ENCODE data around the gene CEP83. TPM values are rescaled to one million over a fixed set of nuclear protein-coding genes. Genes with fewer than 3 reads are reported as not detected.
"Not testable (repeated sequence)": the region's sequence is repeated elsewhere in the genome, so short reads cannot be mapped to it uniquely, and the experiment has no call there.

CEP83 gene
- polyA plus RNA-seq, 1 donor from 2014 or later: 19.5 TPM

- H3F3A ChIP-seq (ENCODE audit: insufficient read depth, low read length, poor library complexity, severe bottlenecking): peaks cover 4% of the 10 kb centered on the region
- peaks cover 6% of the 10 kb centered on the region for H3K79me2 ChIP-seq (replicated peaks; ENCODE audit: insufficient read depth, low read length)
- H3K9me3 ChIP-seq (ENCODE audit: low read length): no peaks in the 10 kb centered on the region
- H4K20me1 ChIP-seq (ENCODE audit: insufficient read depth): no peaks in the 10 kb centered on the region
- peak overlapping the region; percentile 80 for H3K9ac ChIP-seq (ENCODE audit: low read length)
- no peak for TF ChIP-seq POLR2AphosphoS5 (IDR thresholded peaks at IDR 0.05)
- no peak for TF ChIP-seq MXI1 (conservative IDR thresholded peaks at IDR 0.05; ENCODE audit: poor library complexity, severe bottlenecking)
- TF ChIP-seq RAD21 (conservative IDR thresholded peaks at IDR 0.05): no peak
- no peak for TF ChIP-seq SMC3 (conservative IDR thresholded peaks at IDR 0.05; ENCODE audit: poor library complexity)
- no peak for TF ChIP-seq REST (IDR thresholded peaks at IDR 0.05; ENCODE audit: borderline replicate concordance)
- TF ChIP-seq EZH2 (IDR thresholded peaks at IDR 0.05; ENCODE audit: borderline replicate concordance, insufficient read depth, low read length, poor library complexity, severe bottlenecking): no peak
- TF ChIP-seq CTCF (IDR thresholded peaks at IDR 0.05; ENCODE audit: poor library complexity, severe bottlenecking): no peak
- no peak for TF ChIP-seq EP300 (conservative IDR thresholded peaks at IDR 0.05; ENCODE audit: poor library complexity, severe bottlenecking)
- TF ChIP-seq TAF1 (IDR thresholded peaks at IDR 0.05; ENCODE audit: low read depth): no peak
- no peaks in the 10 kb centered on the region for H3K9me2 ChIP-seq (ENCODE audit: insufficient read depth, low read length)
- H3K4me2 ChIP-seq (ENCODE audit: low read length): peak overlapping the region; percentile 94
- H3K27ac ChIP-seq (ENCODE audit: low read length): peak overlapping the region; percentile 78
- H3K36me3 ChIP-seq (ENCODE audit: insufficient read depth, low read length): no peaks in the 10 kb centered on the region
- no peaks in the 10 kb centered on the region for H3K27me3 ChIP-seq (ENCODE audit: insufficient read depth, low read depth, low read length)
- peak overlapping the region; percentile 94 for H3K4me3 ChIP-seq (ENCODE audit: low read length)
- H2AFZ ChIP-seq (ENCODE audit: low read depth, low read length): peak overlapping the region; percentile 62
Observed at GRCh38 chr12:94458877-94459727, 565 bp downstream of the CEP83 start.

- no peaks in the 10 kb centered on the region for H3K27me3 ChIP-seq (ENCODE audit: insufficient read depth, low read depth, low read length)
- no peak overlapping the region for H3K27ac ChIP-seq (ENCODE audit: low read length)
- H3K4me2 ChIP-seq (ENCODE audit: low read length): no peak overlapping the region
- peaks cover 6% of the 10 kb centered on the region for H3K79me2 ChIP-seq (replicated peaks; ENCODE audit: insufficient read depth, low read length)
- H3F3A ChIP-seq (ENCODE audit: insufficient read depth, low read length, poor library complexity, severe bottlenecking): peaks cover 4% of the 10 kb centered on the region
- no peaks in the 10 kb centered on the region for H3K9me3 ChIP-seq (ENCODE audit: low read length)
- TF ChIP-seq EP300 (conservative IDR thresholded peaks at IDR 0.05; ENCODE audit: poor library complexity, severe bottlenecking): no peak
- no peak for TF ChIP-seq SMC3 (conservative IDR thresholded peaks at IDR 0.05; ENCODE audit: poor library complexity)
- TF ChIP-seq CTCF (IDR thresholded peaks at IDR 0.05; ENCODE audit: poor library complexity, severe bottlenecking): no peak
- TF ChIP-seq EZH2 (IDR thresholded peaks at IDR 0.05; ENCODE audit: borderline replicate concordance, insufficient read depth, low read length, poor library complexity, severe bottlenecking): no peak
- TF ChIP-seq MXI1 (conservative IDR thresholded peaks at IDR 0.05; ENCODE audit: poor library complexity, severe bottlenecking): no peak
- no peak for TF ChIP-seq REST (IDR thresholded peaks at IDR 0.05; ENCODE audit: borderline replicate concordance)
- no peak for TF ChIP-seq TAF1 (IDR thresholded peaks at IDR 0.05; ENCODE audit: low read depth)
- TF ChIP-seq POLR2AphosphoS5 (IDR thresholded peaks at IDR 0.05): no peak
- no peak for TF ChIP-seq RAD21 (conservative IDR thresholded peaks at IDR 0.05)
- H3K4me3 ChIP-seq (ENCODE audit: low read length): no peak overlapping the region
- no peaks in the 10 kb centered on the region for H3K9me2 ChIP-seq (ENCODE audit: insufficient read depth, low read length)
- no peaks in the 10 kb centered on the region for H4K20me1 ChIP-seq (ENCODE audit: insufficient read depth)
- no peak overlapping the region for H3K9ac ChIP-seq (ENCODE audit: low read length)
- no peaks in the 10 kb centered on the region for H3K36me3 ChIP-seq (ENCODE audit: insufficient read depth, low read length)
- H2AFZ ChIP-seq (ENCODE audit: low read depth, low read length): no peak overlapping the region
Observed at GRCh38 chr12:94457311-94457710, 2.4 kb downstream of the CEP83 start.

GRCh38 chr12:94454318-94454717 lies 5.3 kb downstream of the CEP83 start:
- H3K27me3 ChIP-seq (ENCODE audit: insufficient read depth, low read depth, low read length); H3K4me2 ChIP-seq (ENCODE audit: low read length); H3K9me2 ChIP-seq (ENCODE audit: insufficient read depth, low read length); H3K4me3 ChIP-seq (ENCODE audit: low read length); H3K79me2 ChIP-seq (replicated peaks; ENCODE audit: insufficient read depth, low read length); H3K36me3 ChIP-seq (ENCODE audit: insufficient read depth, low read length); H3K27ac ChIP-seq (ENCODE audit: low read length); H2AFZ ChIP-seq (ENCODE audit: low read depth, low read length); H3F3A ChIP-seq (ENCODE audit: insufficient read depth, low read length, poor library complexity, severe bottlenecking); H3K9me3 ChIP-seq (ENCODE audit: low read length); H3K9ac ChIP-seq (ENCODE audit: low read length); H4K20me1 ChIP-seq (ENCODE audit: insufficient read depth): not testable (repeated sequence)

Measured in neural cell (in vitro differentiated cells).